ENCODE results near the gene OR10C1.
"Not testable (repeated sequence)": the region's sequence is repeated elsewhere in the genome, so short reads cannot be mapped to it uniquely, and the experiment has no call there.

OR10C1 gene

GRCh38 chr6:29439006-29439405 is at the start of gene OR10C1:
Gene OR10C1 (plus strand): TSS chr6:29439306. CDS start chr6:29440016, 710 bp downstream.
- no peak for DNase-seq

GRCh38 chr6:29395331-29395730 is 43.8 kb upstream of the OR10C1 start, which contains the start of gene OR12D2:
Gene OR12D2 (plus strand): TSS chr6:29395631. CDS start chr6:29396700, 1,069 bp downstream.
- DNase-seq = no peak

- no peak for DNase-seq
These were observed 39.6 kb upstream of the OR10C1 start for GRCh38 chr6:29399525-29399924.

GRCh38 chr6:29403801-29404200 is 35.3 kb upstream of the OR10C1 start:
- DNase-seq = no peak

- no peak for DNase-seq
These were observed 24.5 kb upstream of the OR10C1 start, which contains the start of gene OR12D1 for GRCh38 chr6:29414588-29414987. Gene OR12D1 (plus strand): TSS chr6:29414928.

- DNase-seq = no peak
These were observed 19.6 kb upstream of the OR10C1 start for GRCh38 chr6:29419516-29419915.

GRCh38 chr6:29424168-29424567 is 14.9 kb upstream of the OR10C1 start:
- no peak for DNase-seq

GRCh38 chr6:29424575-29424974 is 14.5 kb upstream of the OR10C1 start:
- no peak for DNase-seq

- no peak for DNase-seq
These were observed 14.0 kb upstream of the OR10C1 start for GRCh38 chr6:29425075-29425474.

GRCh38 chr6:29426654-29427053 is 12.5 kb upstream of the OR10C1 start:
- DNase-seq = no peak

- DNase-seq = not testable (repeated sequence)
These were observed 2.4 kb upstream of the OR10C1 start for GRCh38 chr6:29436730-29437129.

- DNase-seq = no peak
These were observed 3.6 kb downstream of the OR10C1 start for GRCh38 chr6:29442719-29443118.

GRCh38 chr6:29444031-29444430 is 4.9 kb downstream of the OR10C1 start:
- DNase-seq = not testable (repeated sequence)

GRCh38 chr6:29447670-29448069 is 8.6 kb downstream of the OR10C1 start:
- DNase-seq = no peak

GRCh38 chr6:29451471-29452193 is 12.5 kb downstream of the OR10C1 start:
- no peak for DNase-seq

GRCh38 chr6:29456971-29457370 is 17.9 kb downstream of the OR10C1 start, which contains the start of the genes OR11A1 and OR2H1:
Gene OR11A1 (minus strand): TSS chr6:29457071. CDS start chr6:29427641, 29,430 bp downstream.
Gene OR2H1 (plus strand): TSS chr6:29457155. CDS start chr6:29461770, 4,615 bp downstream.
- no peak for DNase-seq

- no peak for DNase-seq
These were observed 22.1 kb downstream of the OR10C1 start for GRCh38 chr6:29461021-29461814.

GRCh38 chr6:29462022-29462421 is 22.9 kb downstream of the OR10C1 start:
- no peak for DNase-seq

- no peak for DNase-seq
These were observed 26.2 kb downstream of the OR10C1 start for GRCh38 chr6:29465279-29465678.

GRCh38 chr6:29465801-29466200 is 26.7 kb downstream of the OR10C1 start:
- DNase-seq = no peak

- DNase-seq = no peak
These were observed 27.1 kb downstream of the OR10C1 start for GRCh38 chr6:29466241-29466640.

GRCh38 chr6:29474996-29475395 is 35.9 kb downstream of the OR10C1 start:
- no peak for DNase-seq

GRCh38 chr6:29477923-29478450 is 38.9 kb downstream of the OR10C1 start:
- DNase-seq = no peak

GRCh38 chr6:29478740-29479139 is 39.6 kb downstream of the OR10C1 start:
- DNase-seq = no peak
